OCI-LY7 (cell line): ENCODE data around the gene KDM6A. TPM values are rescaled to one million over a fixed set of nuclear protein-coding genes. Genes with fewer than 3 reads are reported as not detected.
"Not testable (repeated sequence)": the region's sequence is repeated elsewhere in the genome, so short reads cannot be mapped to it uniquely, and the experiment has no call there.

ENCODE experiments used
- BruUV-seq: library from RNA; stranded (reverse); fragments of 400-500 nt; replicated peaks from 2 replicates; lab custom pipeline; 2021; lab: Mats Ljungman, UMichigan
- CTCF ChIA-PET: fragments of 300-600 bp; sonication (Branson Sonifier 250); formaldehyde crosslinking; loops from one replicate; lab custom pipeline; 2022; ENCODE audit warnings: antibody characterized with exemption; ENCODE audit not compliant: unreplicated experiment; lab: Charles Lee
- POLR2A ChIA-PET: fragments of 300-600 bp; sonication (Branson Sonifier 250); formaldehyde crosslinking; loops from one replicate; lab custom pipeline; 2022; ENCODE audit warnings: antibody characterized with exemption; lab: Charles Lee
- DNase-seq: peaks from one replicate; pipeline ENCODE4 v3.0.0-alpha.2; 2015; ENCODE audit warnings: low spot score
- H2AFZ ChIP-seq: fragments of 200-600 bp; sonication (generic), shearing (Covaris generic); 2 replicates; pipeline ENCODE4 v1.6.1; 2014; ENCODE audit warnings: mild to moderate bottlenecking, antibody characterized with exemption, low read length, moderate library complexity
- H3K27ac ChIP-seq: fragments of 200-600 bp; sonication (generic); 2 replicates; pipeline ENCODE4 v1.5.1; 2014; ENCODE audit warnings: mixed run types, low read depth, mild to moderate bottlenecking, moderate library complexity, low read length, inconsistent platforms; ENCODE audit not compliant: poor library complexity, severe bottlenecking
- H3K36me3 ChIP-seq: fragments of 200-600 bp; sonication (generic); 2 replicates; pipeline ENCODE4 v1.6.1; 2014; ENCODE audit warnings: mild to moderate bottlenecking, antibody characterized with exemption, low read length, moderate library complexity, mixed read lengths; ENCODE audit not compliant: insufficient read depth
- H3K4me1 ChIP-seq: fragments of 200-600 bp; sonication (generic); 2 replicates; pipeline ENCODE4 v1.5.1; 2014; ENCODE audit warnings: mild to moderate bottlenecking, low read length; ENCODE audit not compliant: insufficient read depth, poor library complexity, severe bottlenecking
- H3K4me2 ChIP-seq: fragments of 200-600 bp; sonication (generic); 2 replicates; pipeline ENCODE4 v1.6.1; 2014; ENCODE audit warnings: mild to moderate bottlenecking, low read length
- H3K4me3 ChIP-seq: fragments of 200-600 bp; sonication (generic); 2 replicates; pipeline ENCODE4 v1.5.1; 2014; ENCODE audit warnings: mild to moderate bottlenecking, low read depth, low read length; ENCODE audit not compliant: poor library complexity, severe bottlenecking
- H3K79me2 ChIP-seq: fragments of 200-600 bp; sonication (generic); 2 replicates; pipeline ENCODE4 v1.6.1; 2016; ENCODE audit warnings: low read depth, mild to moderate bottlenecking, low read length, moderate library complexity, mixed read lengths; ENCODE audit not compliant: insufficient read depth
- H3K9me2 ChIP-seq: fragments of 200-600 bp; sonication (generic); 2 replicates; pipeline ENCODE4 v1.6.1; 2016; ENCODE audit warnings: mild to moderate bottlenecking, low read length, mixed read lengths; ENCODE audit not compliant: insufficient read depth
- H3K9me3 ChIP-seq: fragments of 200-600 bp; sonication (generic); 2 replicates; pipeline ENCODE4 v1.6.1; 2014; ENCODE audit warnings: mild to moderate bottlenecking, mixed run types, low read length, mixed read lengths
- H4K20me1 ChIP-seq: fragments of 200-600 bp; sonication (generic); 2 replicates; pipeline ENCODE4 v1.6.1; 2014; ENCODE audit warnings: mild to moderate bottlenecking, antibody characterized with exemption, low read length, moderate library complexity, mixed read lengths; ENCODE audit not compliant: insufficient read depth
- CTCF ChIP-seq: fragments of 200-600 bp; sonication (generic); conservative IDR thresholded peaks from 2 replicates; pipeline ENCODE4 v1.5.1; 2014; ENCODE audit warnings: mild to moderate bottlenecking, antibody characterized with exemption, low read length, moderate library complexity, mixed read lengths
- EZH2phosphoT487 ChIP-seq: fragments of 200-600 bp; sonication (generic); IDR thresholded peaks from 2 replicates; pipeline ENCODE4 v1.6.1; 2018; ENCODE audit warnings: low read depth, borderline replicate concordance, mild to moderate bottlenecking, mixed run types, antibody characterized with exemption, low read length, moderate library complexity, mixed read lengths
- intact Hi-C: fragments of 100-400 bp; cut with micrococcal nuclease; formaldehyde crosslinking; loops from one replicate; pipeline ENCODE4 v1.10.0; 2022; ENCODE audit not compliant: unreplicated experiment
- total RNA-seq, 2 experiments: library from RNA; depleted of rRNA in 1 of 2; stranded (reverse); fragments of >200 nt in 1 of 2; shearing (Covaris generic) in 1 of 2; gene quantifications; 2 replicates each; pipeline ENCODE4 v1.2.3, GENCODE V29; 2014 to 2022

The KDM6A gene
- total RNA-seq, 2 experiments from 2014 or later, result 20.5 to 23.4 TPM

- H3K9me3 ChIP-seq, POLR2A ChIA-PET, H3K4me1 ChIP-seq, H3K36me3 ChIP-seq, H3K27ac ChIP-seq, H2AFZ ChIP-seq, DNase-seq, CTCF ChIA-PET, H3K4me2 ChIP-seq, H4K20me1 ChIP-seq, BruUV-seq, H3K4me3 ChIP-seq, intact Hi-C loops, H3K79me2 ChIP-seq, H3K9me2 ChIP-seq: not testable (repeated sequence)
Measured at GRCh38 chrX:44999872-45000271, 126.9 kb downstream of the KDM6A start.

- Histone ChIP-seq H3K79me2 (no peaks in the 10 kb centered on the region), H3K4me1 (no peaks in the 10 kb centered on the region), H2AFZ (no peak overlapping the region), H4K20me1 (no peaks in the 10 kb centered on the region), H3K9me3 (no peaks in the 10 kb centered on the region), H3K36me3 (no peaks in the 10 kb centered on the region; the same call in 1 of the 2 replicates), H3K4me2 (no peak overlapping the region), H3K9me2 (no peaks in the 10 kb centered on the region), H3K4me3 (no peak overlapping the region), H3K27ac (no peak overlapping the region)
- POLR2A ChIA-PET, result no interaction called here
- CTCF ChIA-PET, result no interaction called here
- DNase-seq, result no peak
- BruUV-seq, result no TSS peak
- intact Hi-C loops, result no loop called here
- TF ChIP-seq EZH2phosphoT487, result no peak
- TF ChIP-seq CTCF, result no peak
Measured at GRCh38 chrX:45001048-45001447, 128.1 kb downstream of the KDM6A start.

GRCh38 chrX:45003085-45003484 is 130.1 kb downstream of the KDM6A start:
- POLR2A ChIA-PET, result no interaction called here
- BruUV-seq, result no TSS peak

More at GRCh38 chrX:45003085-45003484, 130.1 kb downstream of the KDM6A start:
- no peaks in the 10 kb centered on the region for H3K9me2 ChIP-seq
- DNase-seq, result no peak
- no peak for TF ChIP-seq CTCF
- TF ChIP-seq EZH2phosphoT487, result no peak
- no peaks in the 10 kb centered on the region for H4K20me1 ChIP-seq
- no peak overlapping the region for H3K4me3 ChIP-seq
- no peaks in the 10 kb centered on the region; the same call in 1 of the 2 replicates for H3K36me3 ChIP-seq
- H3K4me1 ChIP-seq, result no peaks in the 10 kb centered on the region
- no peak overlapping the region for H2AFZ ChIP-seq
- H3K4me2 ChIP-seq, result no peak overlapping the region
- CTCF ChIA-PET, result no interaction called here
- intact Hi-C loops, result no loop called here
- H3K27ac ChIP-seq, result no peak overlapping the region
- H3K79me2 ChIP-seq, result no peaks in the 10 kb centered on the region
- H3K9me3 ChIP-seq, result no peaks in the 10 kb centered on the region
